NCI-H1694 (cell line): ENCODE data around the gene MRPL49.
"Not testable (repeated sequence)": the region's sequence is repeated elsewhere in the genome, so short reads cannot be mapped to it uniquely, and the experiment has no call there.

Experiments
- DNase-seq: peaks from one replicate; lab custom pipeline; 2025; lab: John Stamatoyannopoulos, UW

The MRPL49 gene

DNA sequence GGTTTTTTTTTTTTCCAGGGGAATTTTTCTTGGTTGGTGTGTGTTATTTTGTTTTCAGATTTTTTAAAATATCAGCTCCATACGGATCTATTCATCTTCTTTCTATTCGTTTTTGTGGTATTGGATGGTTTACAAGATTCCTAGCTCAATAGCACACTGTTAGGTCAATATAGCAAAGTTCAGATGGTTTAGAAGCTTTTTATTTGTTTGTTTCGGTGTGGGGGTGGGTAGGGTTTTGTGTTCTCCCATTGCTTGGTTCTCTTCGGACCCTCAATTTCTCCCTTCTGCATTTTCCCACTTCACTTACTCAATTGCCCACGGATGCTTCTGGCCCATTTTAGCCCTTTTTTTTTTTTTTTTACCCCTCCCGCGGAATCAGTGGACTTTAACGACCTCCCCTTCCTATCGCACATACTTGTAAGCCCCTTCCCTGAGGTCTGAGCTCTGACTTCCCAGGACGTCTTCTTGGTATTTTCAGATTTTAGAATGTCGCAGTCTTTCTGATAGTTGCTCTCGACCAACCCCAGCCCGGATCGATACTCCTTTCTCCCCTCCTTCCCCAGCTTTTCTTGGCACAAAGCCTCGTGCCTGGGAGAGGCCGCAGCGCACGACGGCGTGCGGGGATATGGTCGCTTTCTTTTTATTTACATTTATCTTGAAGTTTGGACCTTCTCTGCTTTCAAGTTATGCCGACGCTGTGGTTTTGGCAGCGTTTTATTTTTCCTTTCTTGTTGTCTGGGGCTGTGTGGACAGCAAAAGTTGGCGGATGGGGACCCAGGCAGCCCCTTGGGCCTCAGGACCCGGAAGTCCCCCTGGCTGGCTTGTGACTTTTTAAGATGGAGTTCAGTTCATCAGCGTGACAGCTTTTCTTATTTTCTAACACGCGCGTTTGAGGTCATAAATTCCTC lies 43.5 kb downstream of the MRPL49 start:
- no peak for DNase-seq

DNA sequence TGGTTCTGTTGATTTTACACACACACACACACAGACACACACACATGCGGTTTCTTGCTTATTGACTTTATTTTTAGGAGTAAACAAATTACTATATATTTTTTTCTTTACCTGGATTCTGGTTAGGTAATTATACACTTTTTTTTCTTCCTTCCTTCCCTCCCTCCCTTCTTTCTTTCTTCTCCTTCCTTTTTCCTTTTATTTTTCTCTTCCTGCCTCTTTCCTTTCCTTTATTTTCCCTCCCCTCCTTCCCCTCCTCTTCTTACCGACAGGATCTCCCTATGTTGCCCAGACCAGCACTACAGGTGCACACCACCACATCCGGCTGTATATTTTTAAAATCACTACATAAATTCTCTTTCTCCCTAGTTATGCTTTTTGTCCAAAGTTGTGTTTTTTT lies 44.8 kb downstream of the MRPL49 start:
- no peak for DNase-seq

DNA sequence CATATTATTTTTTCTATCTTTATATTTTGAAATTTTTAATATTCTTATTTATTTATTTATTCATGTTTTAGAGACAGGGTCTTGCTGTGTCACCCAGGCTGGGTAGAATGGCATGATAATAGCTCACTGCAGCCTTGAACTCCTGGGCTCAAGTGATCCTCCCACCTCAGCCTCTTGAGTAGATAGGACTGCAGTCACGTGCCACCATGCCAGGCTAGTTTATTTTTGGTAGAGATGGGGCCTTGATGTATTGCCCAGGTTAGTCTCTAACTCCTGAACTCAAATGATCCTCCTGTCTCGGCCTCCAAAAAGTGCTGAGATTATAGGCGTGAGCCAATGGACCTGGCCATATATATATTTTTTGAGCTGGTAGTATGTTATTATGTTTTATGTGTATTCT lies 45.5 kb downstream of the MRPL49 start:
- DNase-seq, result no peak

DNA sequence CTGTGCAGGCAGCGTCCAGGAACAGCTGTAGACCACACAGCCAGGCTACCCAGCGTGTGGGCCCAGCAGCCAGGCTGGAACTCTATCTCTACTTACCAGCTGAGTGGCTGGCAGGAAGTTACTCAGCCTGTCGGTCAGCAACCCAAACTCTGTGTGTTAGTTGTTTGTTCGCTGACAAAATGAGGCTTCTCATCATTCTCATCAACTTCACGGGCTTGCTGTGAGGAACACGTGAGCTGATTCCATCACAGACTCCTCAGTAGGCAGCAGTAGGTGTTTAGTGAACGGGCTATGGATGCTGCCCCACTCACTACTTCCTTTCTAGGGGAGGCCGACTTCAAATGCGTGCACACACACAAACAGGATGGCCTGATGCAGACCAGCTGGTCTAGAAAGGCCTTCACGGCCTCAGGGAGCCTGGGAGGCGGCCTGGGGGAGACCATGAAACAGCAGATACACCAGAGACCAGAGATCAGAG lies 47.1 kb downstream of the MRPL49 start:
- no peak for DNase-seq

DNA sequence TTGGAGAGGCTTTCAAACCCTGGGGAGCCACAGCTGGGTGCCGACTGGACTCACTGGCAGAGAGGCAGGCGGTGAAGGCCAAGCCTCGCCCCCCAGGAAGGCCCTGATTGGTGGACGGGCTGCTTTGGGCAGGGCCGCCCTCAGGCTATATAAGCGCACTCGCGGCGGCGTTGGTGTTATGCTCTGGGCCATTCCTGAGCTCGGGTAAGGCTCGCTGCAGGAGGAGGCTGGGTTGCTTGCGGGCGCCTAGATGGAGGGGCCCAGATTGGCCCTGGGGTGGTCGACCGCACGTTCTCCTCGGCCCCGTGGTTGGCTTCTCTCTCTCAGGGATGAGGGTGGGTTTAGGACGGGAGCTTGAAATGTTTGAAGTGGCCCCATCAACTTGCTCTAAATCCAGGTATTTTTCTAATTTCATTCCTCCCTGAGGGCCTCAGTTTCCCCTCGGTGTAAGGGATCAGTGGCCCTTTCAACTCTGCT lies 48.0 kb downstream of the MRPL49 start, which contains the start of gene SPDYC:
Gene SPDYC (plus strand): TSS at position 176 of the 477 bp plus-strand sequence. CDS start 1,125 bp downstream, outside the sequence.
- DNase-seq, result no peak

DNA sequence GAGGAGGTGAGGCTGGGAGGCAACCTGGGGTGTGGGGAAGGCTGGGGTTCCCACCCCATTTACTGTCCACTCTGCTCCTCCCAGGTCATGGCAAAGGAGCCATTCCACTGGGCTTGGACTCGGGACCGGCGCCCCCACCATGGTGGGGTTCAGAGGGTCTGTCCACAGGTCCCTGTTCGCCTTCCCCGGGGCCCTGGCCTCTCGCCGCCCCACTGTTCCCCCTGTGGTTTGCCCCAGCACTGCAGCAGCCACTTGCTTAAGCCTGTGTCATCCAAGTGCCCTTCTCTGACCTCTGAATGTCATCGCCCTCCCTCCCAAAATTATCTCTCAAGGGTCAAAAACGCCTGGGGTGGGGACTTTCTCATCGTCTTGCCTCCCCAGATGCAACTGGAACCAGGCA lies 50.5 kb downstream of the MRPL49 start:
- no peak for DNase-seq

DNA sequence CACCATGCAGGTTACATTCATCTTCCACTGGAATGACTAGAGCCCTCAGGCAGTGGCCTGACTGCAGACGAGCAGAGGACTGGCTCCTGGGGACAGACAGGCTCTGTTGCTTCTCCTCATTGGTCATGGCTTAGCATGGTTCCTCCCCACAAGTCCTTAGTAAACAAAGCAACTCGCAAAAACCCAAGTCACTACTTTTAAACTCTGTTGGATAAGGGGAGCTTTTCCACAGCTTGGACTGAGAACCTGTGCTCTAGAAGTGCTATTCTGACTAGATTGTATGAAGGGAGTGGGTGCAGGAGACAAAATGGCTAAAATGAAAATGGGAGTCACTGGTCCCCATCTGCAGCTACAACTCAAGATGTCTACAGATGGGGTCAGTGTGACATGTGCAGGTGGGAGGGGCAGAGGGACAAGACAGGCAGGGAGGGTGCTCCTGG lies 52.5 kb downstream of the MRPL49 start:
- not testable (repeated sequence) for DNase-seq
